DOHH2 (cell line): ENCODE data around the gene UROC1.

Experiments
- H3F3A ChIP-seq: fragments of 200-600 bp; sonication (generic), shearing (Covaris generic); 2 replicates; pipeline ENCODE4 v1.6.0; 2016; ENCODE audit warnings: antibody characterized with exemption, mild to moderate bottlenecking; ENCODE audit not compliant: control insufficient read depth, insufficient read depth
- H3K27ac ChIP-seq: fragments of 200-600 bp; sonication (generic); 2 replicates; pipeline ENCODE4 v1.5.1; 2014; ENCODE audit warnings: low read depth, mild to moderate bottlenecking, low read length, moderate library complexity
- H3K27me3 ChIP-seq: fragments of 200-600 bp; sonication (generic); 2 replicates; pipeline ENCODE4 v1.6.1; 2014; ENCODE audit warnings: mild to moderate bottlenecking, low read length, mixed read lengths; ENCODE audit not compliant: control insufficient read depth
- H3K36me3 ChIP-seq: fragments of 200-600 bp; sonication (generic); 2 replicates; pipeline ENCODE4 v1.6.1; 2014; ENCODE audit warnings: mild to moderate bottlenecking, low read length, moderate library complexity, mixed read lengths; ENCODE audit not compliant: control insufficient read depth
- H3K4me1 ChIP-seq: fragments of 200-600 bp; sonication (generic); 2 replicates; pipeline ENCODE4 v1.6.1; 2014; ENCODE audit warnings: mild to moderate bottlenecking, low read length, mixed read lengths; ENCODE audit not compliant: control insufficient read depth
- H3K4me2 ChIP-seq: fragments of 200-600 bp; sonication (generic); 2 replicates; pipeline ENCODE4 v1.6.0; 2014; ENCODE audit warnings: mild to moderate bottlenecking, low read length, moderate library complexity
- H3K4me3 ChIP-seq: fragments of 200-600 bp; sonication (generic); 2 replicates; pipeline ENCODE4 v1.5.1; 2014; ENCODE audit warnings: mild to moderate bottlenecking, low read length, mixed read lengths
- H3K79me2 ChIP-seq: fragments of 200-600 bp; sonication (generic); 2 replicates; pipeline ENCODE4 v1.6.1; 2014; ENCODE audit warnings: mild to moderate bottlenecking, low read length, mixed read lengths; ENCODE audit not compliant: control insufficient read depth
- H3K9me2 ChIP-seq: fragments of 200-600 bp; sonication (generic); replicated peaks from 2 replicates; pipeline ENCODE4 v1.6.1; 2014; ENCODE audit warnings: mild to moderate bottlenecking, low read length, mixed read lengths; ENCODE audit not compliant: control insufficient read depth
- H3K9me3 ChIP-seq: fragments of 200-600 bp; sonication (generic); 2 replicates; pipeline ENCODE4 v1.6.1; 2014; ENCODE audit warnings: antibody characterized with exemption, low read length, mixed read lengths; ENCODE audit not compliant: control insufficient read depth, insufficient read depth
- H4K20me1 ChIP-seq: fragments of 200-600 bp; sonication (generic); 2 replicates; pipeline ENCODE4 v1.6.0; 2014; ENCODE audit warnings: low read depth, mild to moderate bottlenecking, antibody characterized with exemption, low read length, moderate library complexity; ENCODE audit not compliant: control insufficient read depth, insufficient read depth
- CTCF ChIP-seq: fragments of 200-600 bp; sonication (generic); IDR thresholded peaks from one replicate; pipeline ENCODE4 v1.5.1; 2014; ENCODE audit warnings: antibody characterized with exemption, mild to moderate bottlenecking, low read depth, low read length; ENCODE audit not compliant: poor library complexity, severe bottlenecking
- EZH2phosphoT487 ChIP-seq: fragments of 200-600 bp; sonication (generic); IDR thresholded peaks from 2 replicates; pipeline ENCODE4 v1.6.1; 2017; ENCODE audit warnings: borderline replicate concordance, mild to moderate bottlenecking, antibody characterized with exemption, low read length, moderate library complexity, mixed read lengths

The UROC1 gene

GRCh38 chr3:126491221-126492013 is 26.2 kb downstream of the UROC1 start:
- Histone ChIP-seq H3K36me3 (no peaks in the 10 kb centered on the region), H3K4me2 (no peak overlapping the region), H3K9me2 (no peaks in the 10 kb centered on the region), H3K27me3 (no peaks in the 10 kb centered on the region), H3K4me1 (no peaks in the 10 kb centered on the region), H4K20me1 (no peaks in the 10 kb centered on the region), H3F3A (no peaks in the 10 kb centered on the region), H3K4me3 (no peak overlapping the region), H3K27ac (no peak overlapping the region), H3K79me2 (no peaks in the 10 kb centered on the region), H3K9me3 (no peaks in the 10 kb centered on the region)
- TF ChIP-seq EZH2phosphoT487 (no peak), CTCF (no peak)

GRCh38 chr3:126490619-126491018 is 27.0 kb downstream of the UROC1 start:
- H3K36me3 ChIP-seq, result no peaks in the 10 kb centered on the region
- H3K4me3 ChIP-seq, result no peak overlapping the region
- H3K4me1 ChIP-seq, result no peaks in the 10 kb centered on the region
- H3K9me3 ChIP-seq, result no peaks in the 10 kb centered on the region
- no peaks in the 10 kb centered on the region for H4K20me1 ChIP-seq
- TF ChIP-seq CTCF (no peak), EZH2phosphoT487 (no peak)
- H3K79me2 ChIP-seq, result no peaks in the 10 kb centered on the region
- H3K9me2 ChIP-seq, result no peaks in the 10 kb centered on the region
- H3K27ac ChIP-seq, result no peak overlapping the region
- H3K27me3 ChIP-seq, result no peaks in the 10 kb centered on the region
- no peak overlapping the region for H3K4me2 ChIP-seq
- no peaks in the 10 kb centered on the region for H3F3A ChIP-seq

GRCh38 chr3:126488886-126489569 is 28.5 kb downstream of the UROC1 start:
- Histone ChIP-seq H4K20me1 (no peaks in the 10 kb centered on the region), H3K4me3 (no peak overlapping the region), H3K9me3 (no peaks in the 10 kb centered on the region), H3K36me3 (no peaks in the 10 kb centered on the region), H3F3A (no peaks in the 10 kb centered on the region), H3K9me2 (no peaks in the 10 kb centered on the region), H3K27ac (no peak overlapping the region), H3K4me1 (no peaks in the 10 kb centered on the region), H3K4me2 (no peak overlapping the region), H3K27me3 (no peaks in the 10 kb centered on the region), H3K79me2 (no peaks in the 10 kb centered on the region)
- no peak for TF ChIP-seq CTCF
- TF ChIP-seq EZH2phosphoT487, result no peak
